Epithelial cell of esophagus (primary cell): Measurements from ENCODE around the gene MPPE1.

Source experiments
- DNase-seq: peaks from one replicate; pipeline ENCODE4 v3.0.0; 2010; ENCODE audit warnings: low read depth
- H3K4me3 ChIP-seq: 2 replicates; pipeline ENCODE4 v1.5.1; 2011; ENCODE audit warnings: mild to moderate bottlenecking, low read length, control low read depth
- TF ChIP-seq, protein P1 (sequence below): IDR thresholded peaks from 2 replicates; pipeline ENCODE4 v1.5.1; 2011; ENCODE audit warnings: low read depth, mild to moderate bottlenecking, low read length, control low read depth, inconsistent platforms; ENCODE audit not compliant: insufficient read depth; ENCODE audit errors: missing control alignments

The MPPE1 gene

GRCh38 chr18:11868230-11868629, 39.9 kb downstream of the MPPE1 start:
- DNase-seq: no peak
- no peak overlapping the region for H3K4me3 ChIP-seq
- TF ChIP-seq, protein P1, sequence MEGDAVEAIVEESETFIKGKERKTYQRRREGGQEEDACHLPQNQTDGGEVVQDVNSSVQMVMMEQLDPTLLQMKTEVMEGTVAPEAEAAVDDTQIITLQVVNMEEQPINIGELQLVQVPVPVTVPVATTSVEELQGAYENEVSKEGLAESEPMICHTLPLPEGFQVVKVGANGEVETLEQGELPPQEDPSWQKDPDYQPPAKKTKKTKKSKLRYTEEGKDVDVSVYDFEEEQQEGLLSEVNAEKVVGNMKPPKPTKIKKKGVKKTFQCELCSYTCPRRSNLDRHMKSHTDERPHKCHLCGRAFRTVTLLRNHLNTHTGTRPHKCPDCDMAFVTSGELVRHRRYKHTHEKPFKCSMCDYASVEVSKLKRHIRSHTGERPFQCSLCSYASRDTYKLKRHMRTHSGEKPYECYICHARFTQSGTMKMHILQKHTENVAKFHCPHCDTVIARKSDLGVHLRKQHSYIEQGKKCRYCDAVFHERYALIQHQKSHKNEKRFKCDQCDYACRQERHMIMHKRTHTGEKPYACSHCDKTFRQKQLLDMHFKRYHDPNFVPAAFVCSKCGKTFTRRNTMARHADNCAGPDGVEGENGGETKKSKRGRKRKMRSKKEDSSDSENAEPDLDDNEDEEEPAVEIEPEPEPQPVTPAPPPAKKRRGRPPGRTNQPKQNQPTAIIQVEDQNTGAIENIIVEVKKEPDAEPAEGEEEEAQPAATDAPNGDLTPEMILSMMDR: no peak

- no peak for DNase-seq
- H3K4me3 ChIP-seq: no peak overlapping the region
- TF ChIP-seq, protein P1: no peak
Measured at GRCh38 chr18:11866764-11867163, 41.4 kb downstream of the MPPE1 start.

GRCh38 chr18:11866329-11866728, 41.8 kb downstream of the MPPE1 start:
- DNase-seq: no peak
- TF ChIP-seq, protein P1: no peak
- no peak overlapping the region for H3K4me3 ChIP-seq

DNA sequence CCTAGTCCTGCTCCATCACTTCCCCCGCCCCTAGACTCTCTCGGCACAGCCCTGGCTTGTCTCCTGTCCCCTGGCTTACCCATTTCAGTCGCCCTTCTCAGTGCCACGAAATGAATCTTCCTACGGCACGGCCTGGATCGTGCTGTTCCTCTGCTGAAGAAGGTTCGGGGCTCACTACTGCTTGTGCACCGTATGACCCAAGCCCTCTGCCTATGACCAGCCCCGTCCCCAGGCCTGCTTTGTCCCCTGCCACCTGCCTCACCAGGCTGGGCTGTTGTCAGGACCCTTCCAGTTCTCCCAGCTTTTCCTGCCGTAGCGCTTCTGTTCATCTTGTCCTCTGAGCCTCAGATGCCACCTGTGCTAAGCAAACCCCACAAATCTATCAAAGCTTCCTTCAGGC, 43.0 kb downstream of the MPPE1 start:
- TF ChIP-seq, protein P1: no peak
- no peak for DNase-seq
- H3K4me3 ChIP-seq: no peak overlapping the region

DNA sequence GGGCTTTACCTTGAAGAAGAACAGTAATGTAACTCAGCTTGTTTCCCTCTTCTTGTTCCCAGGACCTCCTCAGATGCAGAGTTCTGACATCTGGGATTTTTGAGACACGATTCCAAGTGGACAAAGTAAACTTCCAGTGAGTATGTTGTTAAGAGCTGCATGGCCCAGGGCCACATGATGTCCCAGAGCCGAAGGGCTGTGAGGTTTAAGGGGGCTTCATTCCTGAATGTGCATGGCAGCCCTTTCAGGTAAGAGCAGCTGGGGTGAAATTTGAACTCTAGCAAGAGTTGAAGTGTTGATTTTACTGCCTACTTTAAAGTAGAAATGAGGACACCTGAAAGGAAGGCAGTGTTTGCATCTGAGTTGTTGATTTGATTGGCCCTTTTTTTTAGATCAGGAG, 43.6 kb downstream of the MPPE1 start:
- no peak for DNase-seq
- TF ChIP-seq, protein P1: no peak
- no peak overlapping the region for H3K4me3 ChIP-seq

GRCh38 chr18:11862468-11863137, 45.5 kb downstream of the MPPE1 start:
- TF ChIP-seq, protein P1: no peak
- no peak for DNase-seq
- H3K4me3 ChIP-seq: no peak overlapping the region
